H1 (cell line): ENCODE measurements around the gene STOML2. TPM values are rescaled to one million over a fixed set of nuclear protein-coding genes. Genes with fewer than 3 reads are reported as not detected.

Source experiments
- CTCF ChIA-PET: fragments of 300-600 bp; sonication (Branson Sonifier 250); formaldehyde crosslinking; loops from one replicate; lab custom pipeline; 2021; ENCODE audit not compliant: partially characterized antibody; lab: Charles Lee
- POLR2A ChIA-PET: fragments of 300-600 bp; sonication (Branson Sonifier 250); formaldehyde crosslinking; loops from one replicate; lab custom pipeline; 2021; ENCODE audit warnings: inconsistent platforms; ENCODE audit not compliant: partially characterized antibody; lab: Charles Lee
- DNase-seq, 2 experiments: peaks; one replicate each; pipeline versions ENCODE4 v3.0.0 to v3.0.0-alpha.2; 2010 to 2022; ENCODE audit warnings: low spot score in 2 of 2, low read depth in 1 of 2, mixed read lengths in 1 of 2
- FAIRE-seq: peaks from 2 replicates; lab custom pipeline; 2011; peaks lifted over from hg19 to GRCh38; lab: Jason Lieb, UNC
- H2AFZ ChIP-seq: 2 replicates; pipeline ENCODE4 v1.8.1; 2012; ENCODE audit warnings: low read length, inconsistent platforms
- H2AK5ac ChIP-seq: 2 replicates; pipeline ENCODE4 v1.6.1; 2013; ENCODE audit warnings: low read depth, low read length
- H2BK120ac ChIP-seq: replicated peaks from 2 replicates; pipeline ENCODE3; 2013; ENCODE audit warnings: low read depth, low read length, inconsistent platforms
- H2BK12ac ChIP-seq: 2 replicates; pipeline ENCODE4 v1.6.1; 2013; ENCODE audit warnings: low read depth, low read length
- H2BK15ac ChIP-seq: 2 replicates; pipeline ENCODE4 v1.6.1; 2013; ENCODE audit warnings: low read length
- H2BK20ac ChIP-seq: 2 replicates; pipeline ENCODE4 v1.6.1; 2013; ENCODE audit warnings: low read length
- H2BK5ac ChIP-seq: 2 replicates; pipeline ENCODE4 v1.6.1; 2013; ENCODE audit warnings: low read depth, low read length
- H3K14ac ChIP-seq: 2 replicates; pipeline ENCODE4 v1.6.1; 2013; ENCODE audit warnings: inconsistent platforms; ENCODE audit not compliant: insufficient read length
- H3K18ac ChIP-seq: 2 replicates; pipeline ENCODE4 v1.6.1; 2013; ENCODE audit warnings: low read length; ENCODE audit errors: extremely low read depth
- H3K23ac ChIP-seq: 2 replicates; pipeline ENCODE4 v1.6.1; 2013; ENCODE audit warnings: inconsistent platforms; ENCODE audit not compliant: insufficient read length
- H3K23me2 ChIP-seq: 2 replicates; pipeline ENCODE4 v1.6.1; 2013; ENCODE audit warnings: low read depth, low read length
- H3K27ac ChIP-seq: 2 replicates; pipeline ENCODE4 v1.6.1; 2011; ENCODE audit warnings: low read depth, low read length, inconsistent platforms
- H3K27me3 ChIP-seq, 4 experiments: replicated peaks in 1 of 4; 1 replicate in 1 of 4; 2 replicates in 3 of 4; pipeline versions ENCODE4 v1.6.1 to v1.8.1; 2011 to 2013; ENCODE audit warnings: low read length in 3 of 4, mild to moderate bottlenecking in 3 of 4, inconsistent platforms in 2 of 4, mixed read lengths in 2 of 4, moderate library complexity in 1 of 4; ENCODE audit not compliant: control insufficient read depth in 3 of 4, insufficient read depth in 3 of 4; ENCODE audit errors: extremely low read depth in 1 of 4
- H3K36me3 ChIP-seq, 4 experiments: 2 replicates each; pipeline versions ENCODE4 v1.6.1 to v1.8.1; 2011 to 2013; ENCODE audit warnings: mild to moderate bottlenecking in 4 of 4, low read length in 3 of 4, moderate library complexity in 2 of 4, control low read depth in 1 of 4, inconsistent platforms in 1 of 4; ENCODE audit not compliant: insufficient read depth in 4 of 4, control insufficient read depth in 2 of 4
- H3K4ac ChIP-seq: replicated peaks from 2 replicates; pipeline ENCODE3; 2013; ENCODE audit warnings: low read length, low read depth, mixed read lengths, inconsistent platforms; ENCODE audit not compliant: insufficient read length
- H3K4me1 ChIP-seq, 4 experiments: replicated peaks in 1 of 4; 1 replicate in 1 of 4; 2 replicates in 3 of 4; pipeline versions ENCODE4 v1.6.1 to v1.8.1; 2011 to 2013; ENCODE audit warnings: low read length in 3 of 4, inconsistent platforms in 2 of 4, mixed read lengths in 1 of 4; ENCODE audit not compliant: insufficient read depth in 4 of 4, control insufficient read depth in 3 of 4
- H3K4me2 ChIP-seq, 2 experiments: 2 replicates each; pipeline versions ENCODE4 v1.6.1 to v1.8.1; 2011 to 2013; ENCODE audit warnings: low read depth in 2 of 2, low read length in 2 of 2, control low read depth in 1 of 2, inconsistent platforms in 1 of 2, mild to moderate bottlenecking in 1 of 2; ENCODE audit not compliant: insufficient read depth in 1 of 2
- H3K4me3 ChIP-seq, 4 experiments: fragments of 200-600, 300-600 bp in 1 of 4; sonication (generic), shearing (Covaris generic), sonication (Bioruptor Twin) in 1 of 4; 2 replicates each; pipeline versions ENCODE4 v1.5.1 to v1.8.1; 2011 to 2016; ENCODE audit warnings: low read length in 4 of 4, low read depth in 3 of 4, control low read depth in 2 of 4, inconsistent platforms in 2 of 4, mild to moderate bottlenecking in 2 of 4, mixed read lengths in 1 of 4, moderate library complexity in 1 of 4; ENCODE audit not compliant: insufficient read depth in 2 of 4; ENCODE audit errors: extremely low read depth in 1 of 4
- H3K56ac ChIP-seq: replicated peaks from 2 replicates; pipeline ENCODE3; 2013; ENCODE audit warnings: low read depth, mild to moderate bottlenecking, mixed read lengths, low read length, inconsistent platforms; ENCODE audit not compliant: insufficient read length
- H3K79me1 ChIP-seq: 2 replicates; pipeline ENCODE4 v1.6.1; 2013; ENCODE audit warnings: low read depth, low read length, control low read depth
- H3K79me2 ChIP-seq, 2 experiments: 2 replicates each; pipeline versions ENCODE4 v1.6.1 to v1.8.1; 2012 to 2013; ENCODE audit warnings: low read length in 2 of 2, mild to moderate bottlenecking in 2 of 2, inconsistent platforms in 1 of 2; ENCODE audit not compliant: insufficient read depth in 2 of 2, control insufficient read depth in 1 of 2
- H3K9ac ChIP-seq, 4 experiments: replicated peaks in 1 of 4; 1 replicate in 1 of 4; 2 replicates in 3 of 4; pipeline versions ENCODE4 v1.6.1 to v1.8.1; 2011 to 2013; ENCODE audit warnings: low read depth in 3 of 4, low read length in 3 of 4, control low read depth in 2 of 4, mild to moderate bottlenecking in 2 of 4, moderate library complexity in 2 of 4, inconsistent platforms in 1 of 4; ENCODE audit errors: extremely low read depth in 1 of 4
- H3K9me3 ChIP-seq, 2 experiments: 2 replicates each; pipeline versions ENCODE4 v1.6.1 to v1.8.1; 2012 to 2013; ENCODE audit warnings: mild to moderate bottlenecking in 2 of 2, moderate library complexity in 2 of 2, control low read depth in 1 of 2, inconsistent platforms in 1 of 2, low read depth in 1 of 2, low read length in 1 of 2, mixed read lengths in 1 of 2; ENCODE audit not compliant: insufficient read depth in 2 of 2
- H4K20me1 ChIP-seq, 2 experiments: replicated peaks in 1 of 2; 2 replicates each; pipeline versions ENCODE3 to v1.8.1; 2011 to 2013; ENCODE audit warnings: inconsistent platforms in 2 of 2, low read length in 2 of 2, mild to moderate bottlenecking in 1 of 2; ENCODE audit not compliant: insufficient read depth in 2 of 2, control insufficient read depth in 1 of 2
- H4K5ac ChIP-seq: 2 replicates; pipeline ENCODE4 v1.6.1; 2013; ENCODE audit warnings: low read length, low read depth, mixed read lengths, inconsistent platforms; ENCODE audit not compliant: insufficient read length
- H4K8ac ChIP-seq: 2 replicates; pipeline ENCODE4 v1.8.0; 2013; ENCODE audit warnings: mild to moderate bottlenecking, moderate library complexity, low read length, inconsistent platforms; ENCODE audit not compliant: insufficient read depth; ENCODE audit errors: extremely low read depth
- H4K91ac ChIP-seq: replicated peaks from 2 replicates; pipeline ENCODE3; 2013; ENCODE audit warnings: low read length, mixed read lengths, inconsistent platforms; ENCODE audit not compliant: insufficient read length
- KDM4A ChIP-seq: IDR thresholded peaks from one replicate; pipeline ENCODE4 v1.7.1; 2012; ENCODE audit warnings: low read depth, mild to moderate bottlenecking, moderate library complexity, low read length, inconsistent platforms; ENCODE audit not compliant: severe bottlenecking
- WGBS, 2 experiments: shearing (Covaris generic) in 1 of 2; methylation state at CpG; one replicate each; pipeline versions ENCODE4 v1.1.6 to v1.1.7; 2013 to 2015; ENCODE audit warnings: low lambda C conversion rate in 2 of 2, mixed read lengths in 2 of 2, inconsistent platforms in 1 of 2, low coverage in 1 of 2, missing lambda C conversion rate in 1 of 2; ENCODE audit not compliant: insufficient replicate concordance in 2 of 2, insufficient coverage in 1 of 2, insufficient read length in 1 of 2; ENCODE audit errors: extremely low coverage in 1 of 2, missing lambda C conversion rate in 1 of 2; 5-methylcytosine and 5-hydroxymethylcytosine counted together
- polyA plus RNA-seq, 7 experiments: library from polyadenylated mRNA; depleted of rRNA in 3 of 7; stranded (reverse) in 5 of 7; unstranded in 2 of 7; fragments of >200 nt in 5 of 7; fragments of 200-250 nt in 2 of 7; gene quantifications; 1 replicate in 5 of 7; 2 replicates in 1 of 7; 4 replicates in 1 of 7; pipeline versions ENCODE4 v1.2.1 to v1.2.3, GENCODE V29; 2011 to 2013; ENCODE audit warnings: missing spikeins in 2 of 7, mixed read lengths in 2 of 7
- total RNA-seq: library from RNA; stranded (reverse); fragmentation: NEBNext Ultra II Directional; extraction: Animal tissue kit (Norgen Biotek cat#: 25700); gene quantifications from 2 replicates; pipeline ENCODE4 v1.2.1, GENCODE V29; 2021

STOML2 gene
- total and polyA plus RNA-seq, 2 of the 8 experiments (the other 6 are each of a cell fraction or from before 2014, with no cell fraction given) = 203 to 256 TPM

GRCh38 chr9:35142037-35142436 is 39.1 kb upstream of the STOML2 start:
- Histone ChIP-seq H3K56ac (no peak overlapping the region), H2AK5ac (no peak overlapping the region), H3K4me3 (no peak overlapping the region), H3K4me1 (no peaks in the 10 kb centered on the region), H4K91ac (no peak overlapping the region), H3K14ac (no peak overlapping the region), H3K9me3 (peaks cover 35 to 45% of the 10 kb centered on the region in 2 experiments), H4K5ac (no peak overlapping the region), H4K20me1 (no peaks in the 10 kb centered on the region), H3K79me2 (no peaks in the 10 kb centered on the region), H2BK15ac (no peak overlapping the region), H2BK20ac (no peak overlapping the region), H3K27me3 (no peaks in the 10 kb centered on the region), H3K4me2 (no peak overlapping the region), H3K27ac (no peak overlapping the region), H3K9ac (no peak overlapping the region), H2BK5ac (no peak overlapping the region), H3K4ac (no peak overlapping the region), H3K79me1 (no peaks in the 10 kb centered on the region), H2AFZ (no peak overlapping the region), H2BK12ac (no peak overlapping the region), H2BK120ac (no peak overlapping the region), H3K23me2 (no peaks in the 10 kb centered on the region), H3K23ac (no peak overlapping the region), H3K36me3 (no peaks in the 10 kb centered on the region), H3K18ac (no peak overlapping the region), H4K8ac (no peak overlapping the region)
- ChIA-PET CTCF (interaction anchor here (0.7 to 1.4 kb wide), 4 partner anchors 11 to 132 kb away, joined by 3 to 5 read pairs (median 4); no protein-coding TSS in a partner anchor), POLR2A (interaction anchor here (0.6 to 1.7 kb wide), 2 partner anchors 20 to 28 kb away, joined by 3 to 4 read pairs; partner anchors contain the start of gene UNC13B)
- WGBS, 2 experiments = 91% methylated on average over 5 of the region's 5 CpGs; no CpG with 5 or more reads in 1 of the 2 experiments
- no peak for TF ChIP-seq KDM4A
- DNase-seq (no peak), FAIRE-seq (no peak)
